Activated CD4-positive, alpha-beta memory T cell treated with anti-CD3 and anti-CD28 coated beads for 36 hours (primary cell): ENCODE results near the gene PYGL. TPM values are rescaled to one million over a fixed set of nuclear protein-coding genes. Genes with fewer than 3 reads are reported as not detected.

ENCODE experiments used
- CTCF ChIA-PET: fragments of 350-600 bp; sonication (Branson Sonifier 250); formaldehyde crosslinking; loops from one replicate; lab custom pipeline; 2021; ENCODE audit warnings: antibody characterized with exemption, inconsistent platforms; lab: Charles Lee
- POLR2A ChIA-PET: fragments of 350-600 bp; sonication (Branson Sonifier 250); formaldehyde crosslinking; loops from one replicate; lab custom pipeline; 2021; ENCODE audit warnings: antibody characterized with exemption; lab: Charles Lee
- DNase-seq: peaks from one replicate; pipeline ENCODE4 v3.0.0-alpha.2; 2020
- H3K27ac Mint-ChIP-seq: one replicate; pipeline ENCODE4 v1.8.0; 2021; ENCODE audit warnings: mixed read lengths
- H3K27me3 Mint-ChIP-seq: one replicate; pipeline ENCODE4 v1.8.0; 2021; ENCODE audit warnings: mixed read lengths
- H3K36me3 Mint-ChIP-seq: one replicate; pipeline ENCODE4 v1.8.0; 2021; ENCODE audit warnings: mixed read lengths
- H3K4me1 Mint-ChIP-seq: one replicate; pipeline ENCODE4 v1.8.0; 2021; ENCODE audit warnings: low read depth, mixed read lengths
- H3K4me3 Mint-ChIP-seq: one replicate; pipeline ENCODE4 v1.8.0; 2021; ENCODE audit warnings: mild to moderate bottlenecking, mixed read lengths
- H3K9me3 Mint-ChIP-seq: one replicate; pipeline ENCODE4 v1.8.0; 2021; ENCODE audit warnings: mixed read lengths
- intact Hi-C: fragments of 100-400 bp; cut with micrococcal nuclease; formaldehyde crosslinking; loops from one replicate; pipeline ENCODE4 v1.15.1; 2023
- total RNA-seq, 2 experiments: library from RNA; stranded (reverse); gene quantifications; one replicate each; pipeline ENCODE4 v1.2.3, GENCODE V29; 2021

PYGL gene
- total RNA-seq, 2 experiments from 2014 or later, result 0.71 to 1.2 TPM

DNA sequence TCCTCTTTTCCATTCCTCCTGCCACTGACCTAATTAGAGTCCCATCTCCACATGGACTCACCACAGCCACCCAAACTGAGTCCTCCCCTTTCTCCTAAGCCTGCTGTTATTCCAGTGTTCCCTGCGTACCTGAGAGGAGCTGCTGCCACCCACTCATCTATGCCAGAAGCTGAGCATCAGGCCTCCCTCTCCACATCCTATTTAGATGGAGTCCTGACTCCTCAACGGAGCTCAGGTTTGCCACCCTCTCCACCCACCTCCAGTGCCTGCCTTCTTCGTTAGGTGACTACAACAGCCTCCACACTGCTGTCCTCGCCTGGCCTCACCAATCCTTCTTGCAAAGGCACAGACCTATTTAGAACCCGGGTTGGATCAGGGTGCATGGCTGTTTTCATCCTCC is 87.6 kb downstream of the PYGL start:
- H3K27me3 Mint-ChIP-seq, result no peaks in the 10 kb centered on the region
- no peak overlapping the region for H3K4me3 Mint-ChIP-seq
- POLR2A ChIA-PET, result interaction anchor here (0.6 kb wide), 1 partner anchor 998 kb away, joined by 3 read pairs; no protein-coding TSS in a partner anchor
- DNase-seq, result no peak
- H3K27ac Mint-ChIP-seq, result no peak overlapping the region
- H3K9me3 Mint-ChIP-seq, result no peaks in the 10 kb centered on the region
- H3K4me1 Mint-ChIP-seq, result peaks cover 14% of the 10 kb centered on the region
- intact Hi-C loops, result no loop called here
- H3K36me3 Mint-ChIP-seq, result no peaks in the 10 kb centered on the region
- CTCF ChIA-PET, result interaction anchor here (2.0 kb wide), 1 partner anchor 79 kb away, joined by 5 read pairs; no protein-coding TSS in a partner anchor

DNA sequence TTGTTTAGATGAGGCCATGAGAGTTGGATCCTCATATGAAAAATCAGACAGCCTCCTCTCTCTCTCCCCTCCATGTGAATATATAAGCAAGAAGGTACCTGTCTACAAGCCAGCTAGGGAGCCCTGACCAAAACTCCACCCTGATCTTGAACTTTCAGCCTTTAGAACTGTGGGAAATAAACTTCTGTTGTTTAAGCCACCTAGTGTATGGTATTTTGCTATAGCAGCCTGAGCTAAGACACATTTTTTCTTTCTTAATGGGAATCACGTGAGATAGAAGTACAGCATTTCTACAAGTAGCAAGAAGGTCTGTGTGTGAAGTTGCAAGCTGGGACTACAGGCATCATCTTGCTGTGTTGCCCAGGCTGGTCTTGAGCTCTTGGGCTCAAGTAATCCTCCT is 88.7 kb downstream of the PYGL start:
- Mint-ChIP-seq H3K4me1 (peaks cover 14% of the 10 kb centered on the region), H3K36me3 (no peaks in the 10 kb centered on the region), H3K4me3 (no peak overlapping the region), H3K9me3 (no peaks in the 10 kb centered on the region), H3K27me3 (no peaks in the 10 kb centered on the region), H3K27ac (no peak overlapping the region)
- intact Hi-C loops, result no loop called here
- DNase-seq, result no peak
- ChIA-PET CTCF (interaction anchor here (0.8 to 0.9 kb wide), 2 partner anchors 78 to 313 kb away, joined by 3 to 5 read pairs; no protein-coding TSS in a partner anchor), POLR2A (no interaction called here)

Other genes with a start within 250 kb of the PYGL start
- gene NIN, start 113.3 kb downstream of the PYGL start, total RNA-seq, result 10 to 100 TPM; 44.7 to 44.8 TPM
- gene ABHD12B, start 72.4 kb downstream of the PYGL start, total RNA-seq, result not detected
- under 1 TPM; 0.36 to 0.40 TPM for gene TRIM9, start 150.6 kb upstream of the PYGL start, total RNA-seq